ENCODE results near the gene EGR2. TPM values are rescaled to one million over a fixed set of nuclear protein-coding genes. Genes with fewer than 3 reads are reported as not detected.

The EGR2 gene
- total and polyA plus RNA-seq, 12 donors, result 0.17 to 6.8 (median 1.4) TPM

DNA sequence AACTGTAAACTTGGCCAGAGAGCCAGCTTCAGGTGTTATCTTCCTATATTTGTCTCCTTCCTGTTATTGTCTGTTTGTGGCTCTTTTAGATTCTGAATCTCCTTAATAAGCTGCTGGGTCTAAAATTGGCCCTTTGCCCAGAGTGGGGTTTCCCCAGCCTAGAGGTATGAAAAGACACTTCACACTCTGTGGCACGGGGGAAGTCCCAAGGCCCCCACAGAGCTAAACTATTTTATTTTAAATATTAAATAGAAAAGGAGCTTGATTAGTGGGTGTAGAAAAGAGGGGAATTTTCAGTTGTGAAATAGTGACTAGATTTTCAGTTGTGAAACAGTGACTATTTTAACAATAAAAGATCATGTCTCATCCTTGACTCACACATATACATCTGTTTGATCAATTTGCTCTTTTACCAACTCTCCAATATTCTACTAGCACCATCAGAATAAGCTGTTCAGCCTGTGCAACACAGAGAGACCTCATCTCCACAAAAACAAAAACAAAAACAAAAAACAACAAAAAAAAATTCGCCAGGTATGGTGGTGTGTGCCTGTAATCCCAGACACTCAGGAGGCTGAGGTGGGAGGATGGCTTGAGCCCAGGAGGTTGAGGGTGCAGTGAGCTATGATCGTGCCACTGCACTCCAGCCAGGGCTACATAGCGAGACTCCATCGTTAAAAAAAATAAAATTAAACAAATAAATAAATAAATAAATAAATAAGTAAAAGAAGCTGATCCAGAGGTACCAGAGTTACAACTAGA, 36.5 kb downstream of the EGR2 start:
- DNase-seq, result peak in 2 of 7 donors; percentile 11 to 18
- no peak overlapping the region for H3K4me3 ChIP-seq
- WGBS, 4 donors, result 79 to 85% (median 84%) methylated on average over 5 of the region's 5 CpGs

DNA sequence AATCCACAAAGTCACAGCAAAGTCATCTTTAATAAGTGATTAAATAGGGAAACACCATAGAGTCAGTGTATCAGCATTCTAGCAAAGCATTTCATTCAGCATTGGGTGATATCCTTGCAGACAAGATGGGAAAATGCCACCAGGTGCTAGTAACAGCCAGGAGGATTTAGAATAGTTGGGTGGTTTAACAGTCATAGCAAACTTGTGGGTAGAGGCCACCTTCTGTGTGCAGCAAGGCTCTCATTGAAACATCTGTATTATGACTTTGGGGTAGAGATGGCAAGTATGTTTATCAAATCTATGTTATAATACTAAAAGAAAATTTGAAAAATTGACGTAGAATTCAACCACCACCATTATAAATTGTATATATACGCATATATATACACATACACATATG, 38.0 kb downstream of the EGR2 start:
- 80 to 91% (median 85%) methylated on average over 2 of the region's 2 CpGs for WGBS, 4 donors
- Histone ChIP-seq H3K27ac (no peak overlapping the region), H3K27me3 (no peaks in the 10 kb centered on the region), H3K4me1 (replicated peaks in 1 of 2) (no peaks in the 10 kb centered on the region), H3K4me3 (no peak overlapping the region), H3K36me3 (replicated peaks in 1 of 2) (no peaks in the 10 kb centered on the region), H3K9me3 (replicated peaks in 1 of 3) (no peaks in the 10 kb centered on the region)
- DNase-seq, result no peak
- no peak for TF ChIP-seq POLR2A (IDR thresholded peaks at IDR 0.05)
- TF ChIP-seq, protein P1, sequence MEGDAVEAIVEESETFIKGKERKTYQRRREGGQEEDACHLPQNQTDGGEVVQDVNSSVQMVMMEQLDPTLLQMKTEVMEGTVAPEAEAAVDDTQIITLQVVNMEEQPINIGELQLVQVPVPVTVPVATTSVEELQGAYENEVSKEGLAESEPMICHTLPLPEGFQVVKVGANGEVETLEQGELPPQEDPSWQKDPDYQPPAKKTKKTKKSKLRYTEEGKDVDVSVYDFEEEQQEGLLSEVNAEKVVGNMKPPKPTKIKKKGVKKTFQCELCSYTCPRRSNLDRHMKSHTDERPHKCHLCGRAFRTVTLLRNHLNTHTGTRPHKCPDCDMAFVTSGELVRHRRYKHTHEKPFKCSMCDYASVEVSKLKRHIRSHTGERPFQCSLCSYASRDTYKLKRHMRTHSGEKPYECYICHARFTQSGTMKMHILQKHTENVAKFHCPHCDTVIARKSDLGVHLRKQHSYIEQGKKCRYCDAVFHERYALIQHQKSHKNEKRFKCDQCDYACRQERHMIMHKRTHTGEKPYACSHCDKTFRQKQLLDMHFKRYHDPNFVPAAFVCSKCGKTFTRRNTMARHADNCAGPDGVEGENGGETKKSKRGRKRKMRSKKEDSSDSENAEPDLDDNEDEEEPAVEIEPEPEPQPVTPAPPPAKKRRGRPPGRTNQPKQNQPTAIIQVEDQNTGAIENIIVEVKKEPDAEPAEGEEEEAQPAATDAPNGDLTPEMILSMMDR (IDR thresholded peaks at IDR 0.05), result no peak
- intact Hi-C loops (cut with DNase I), result no loop called here

More for the DNA sequence above, 36.5 kb downstream of the EGR2 start:
- no peaks in the 10 kb centered on the region for H3K36me3 ChIP-seq (replicated peaks in 1 of 2)
- intact Hi-C loops (cut with DNase I), result no loop called here
- no peaks in the 10 kb centered on the region for H3K27me3 ChIP-seq
- H3K27ac ChIP-seq, result no peak overlapping the region
- TF ChIP-seq, protein P1 (IDR thresholded peaks at IDR 0.05), result no peak
- TF ChIP-seq POLR2A (IDR thresholded peaks at IDR 0.05), result no peak
- no peaks in the 10 kb centered on the region for H3K4me1 ChIP-seq (replicated peaks in 1 of 2)
- no peaks in the 10 kb centered on the region for H3K9me3 ChIP-seq (replicated peaks in 1 of 3)

DNA sequence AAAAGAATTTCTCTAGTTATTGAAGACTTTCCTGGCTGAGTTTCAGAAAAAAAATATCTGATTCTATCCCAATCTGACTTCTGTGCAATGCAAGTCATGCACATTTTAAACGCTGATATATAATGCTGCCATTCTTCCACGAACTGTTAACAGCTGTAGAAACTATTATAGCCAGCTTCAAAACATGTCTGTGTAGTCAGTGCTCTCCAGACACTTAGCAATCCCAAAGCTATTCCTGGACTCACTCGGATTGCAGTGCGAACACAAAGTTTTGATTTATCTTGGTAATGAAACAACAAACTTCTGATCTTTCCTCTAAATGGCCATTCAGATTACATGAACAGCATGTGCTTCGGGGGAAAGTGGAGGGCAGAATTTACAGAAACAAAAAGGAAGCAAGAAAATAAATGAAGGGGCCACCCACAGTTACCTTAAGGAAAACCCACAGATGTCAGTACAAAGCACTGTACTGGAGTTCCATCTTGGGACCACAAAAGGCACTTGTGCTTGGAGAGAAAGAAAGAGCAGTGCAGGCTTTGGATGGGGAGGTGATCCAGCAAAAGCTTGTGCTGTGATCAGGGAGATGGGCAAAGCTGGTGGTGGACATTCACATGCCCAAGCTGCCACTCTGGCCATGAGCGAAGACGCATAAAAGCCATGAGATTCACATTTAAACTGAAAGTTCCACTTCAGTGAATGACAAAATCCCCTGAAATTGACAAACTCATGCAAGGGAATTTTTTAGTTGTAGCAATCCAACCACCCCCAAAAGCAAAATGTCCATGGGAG, 43.8 kb downstream of the EGR2 start:
- 66 to 75% (median 70%) methylated on average over 7 of the region's 7 CpGs for WGBS, 4 donors
- intact Hi-C loops (cut with DNase I), result no loop called here
- Histone ChIP-seq H3K36me3 (replicated peaks in 1 of 2) (no peaks in the 10 kb centered on the region), H3K9me3 (replicated peaks in 1 of 3) (no peaks in the 10 kb centered on the region), H3K27ac (no peak overlapping the region), H3K4me1 (replicated peaks in 1 of 2) (no peaks in the 10 kb centered on the region), H3K27me3 (no peaks in the 10 kb centered on the region), H3K4me3 (no peak overlapping the region)
- no peak for TF ChIP-seq POLR2A (IDR thresholded peaks at IDR 0.05)
- TF ChIP-seq, protein P1 (IDR thresholded peaks at IDR 0.05), result no peak
- DNase-seq, result no peak

DNA sequence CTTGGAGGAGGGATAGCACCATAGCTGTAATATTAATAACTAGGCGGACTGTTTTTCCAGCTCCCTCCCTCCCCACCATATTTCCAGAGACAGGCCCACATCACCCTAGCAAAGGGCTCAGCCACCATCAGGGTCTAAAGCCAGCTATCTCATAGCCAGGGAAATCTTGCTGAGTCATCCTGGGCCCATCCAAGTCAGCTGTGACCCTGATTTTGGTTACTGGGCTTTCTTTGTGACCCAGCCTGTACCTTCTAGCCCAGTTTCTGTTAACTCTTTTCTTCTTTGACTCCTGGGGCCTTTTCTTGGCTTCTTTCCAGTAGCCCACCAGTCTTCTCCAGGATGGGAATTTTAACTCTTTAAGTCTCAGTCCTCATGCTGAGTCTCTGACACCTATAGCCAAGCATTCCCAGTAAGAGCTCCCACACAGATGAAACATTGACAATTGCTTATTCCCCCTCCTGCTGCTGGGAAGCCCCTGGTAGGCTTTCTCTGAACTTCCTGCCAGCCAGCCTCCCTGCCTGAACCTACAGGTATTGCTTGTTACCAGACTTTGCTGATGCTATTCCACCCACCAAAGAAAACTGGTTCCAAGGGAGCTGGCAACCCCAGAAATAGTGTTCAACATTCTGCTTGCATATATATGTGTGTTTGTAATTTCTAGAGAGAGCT, 46.5 kb downstream of the EGR2 start:
- Histone ChIP-seq H3K4me1 (replicated peaks in 1 of 2) (no peaks in the 10 kb centered on the region), H3K36me3 (replicated peaks in 1 of 2) (no peaks in the 10 kb centered on the region), H3K9me3 (replicated peaks in 1 of 3) (no peaks in the 10 kb centered on the region), H3K27me3 (no peaks in the 10 kb centered on the region), H3K4me3 (no peak overlapping the region), H3K27ac (no peak overlapping the region)
- peak in 1 of 7 donors; percentile 11 for DNase-seq
- TF ChIP-seq, protein P1 (IDR thresholded peaks at IDR 0.05), result no peak
- TF ChIP-seq POLR2A (IDR thresholded peaks at IDR 0.05), result no peak
- WGBS, 4 donors, result 94 to 100% (median 97%) methylated on average over 1 of the region's 1 CpG
- intact Hi-C loops (cut with DNase I), result no loop called here

All from adrenal gland (tissue), 12 donors.